ENCODE data around the gene YES1. TPM values are rescaled to one million over a fixed set of nuclear protein-coding genes. Genes with fewer than 3 reads are reported as not detected.
A peak's percentile ranks its signal among the peaks of the same experiment; 100 is the strongest.

YES1 gene
- total and polyA plus RNA-seq, 2 donors (not counting 3 experiments of a cell fraction or from before 2014, with no cell fraction given), result 16.5 to 92.3 TPM

GRCh38 chr18:767084-767882 lies 44.8 kb downstream of the YES1 start:
- H3K4me2 ChIP-seq (ENCODE audit: insufficient read depth, low read length), result no peak overlapping the region
- ChIA-PET CTCF (interaction anchor here (0.9 to 1.5 kb wide), 4 partner anchors 15 to 65 kb away, joined by 3 to 4 read pairs (median 4); no protein-coding TSS in a partner anchor), POLR2A (no interaction called here)
- BruUV-seq (replicated peaks), result no TSS peak
- DNase-seq (ENCODE audit: low read depth, low spot score), result no peak
- H3K9ac ChIP-seq (replicated peaks; ENCODE audit: extremely low read depth, insufficient read depth, low read length), result no peak overlapping the region
- no peaks in the 10 kb centered on the region for H3K27me3 ChIP-seq (ENCODE audit: control insufficient read depth in 2 of 2, insufficient read depth in 2 of 2, low read length in 2 of 2)
- H3K36me3 ChIP-seq (ENCODE audit: control insufficient read depth in 2 of 2, extremely low read depth in 1 of 2, insufficient read depth in 2 of 2, low read length in 2 of 2), result no peaks in the 10 kb centered on the region
- FAIRE-seq, result peak; percentile 71
- H3K9me3 ChIP-seq (replicated peaks; ENCODE audit: control insufficient read depth, insufficient read depth, low read length), result no peaks in the 10 kb centered on the region
- H2AFZ ChIP-seq (ENCODE audit: low read depth, low read length), result no peak overlapping the region
- peaks cover 23% of the 10 kb centered on the region for H3K4me1 ChIP-seq (ENCODE audit: control insufficient read depth, extremely low read depth, insufficient read depth, low read length)
- TF ChIP-seq EZH2 (IDR thresholded peaks at IDR 0.05; ENCODE audit: borderline replicate concordance, low read depth, low read length, severe bottlenecking), result no peak
- no peak for TF ChIP-seq MYC (IDR thresholded peaks at IDR 0.05; ENCODE audit: low read depth, low read length)
- no peak for TF ChIP-seq MAX (IDR thresholded peaks at IDR 0.05; ENCODE audit: insufficient read depth, insufficient read length)
- no peak for TF ChIP-seq GATA2 (IDR thresholded peaks at IDR 0.05; ENCODE audit: insufficient read depth, insufficient read length, low read depth, low read length)
- TF ChIP-seq POLR2A (IDR thresholded peaks at IDR 0.05; ENCODE audit: low read depth, low read length), result no peak
- TF ChIP-seq FOS (IDR thresholded peaks at IDR 0.05; ENCODE audit: borderline replicate concordance, insufficient read depth, low read length), result no peak
- TF ChIP-seq POLR2AphosphoS5 (IDR thresholded peaks at IDR 0.05; ENCODE audit: insufficient read depth, low read depth, low read length), result no peak
- no peak for TF ChIP-seq JUN (IDR thresholded peaks at IDR 0.05; ENCODE audit: borderline replicate concordance, insufficient read depth, insufficient read length, low read depth)
- no peak for TF ChIP-seq CTCF (IDR thresholded peaks at IDR 0.05; ENCODE audit: extremely low read depth in 1 of 2, insufficient read depth in 1 of 2, low read depth in 1 of 2, low read length in 2 of 2)
- dilution Hi-C loops (cut with MboI; ENCODE audit: extremely low pct_ligation_motif_present, low sequenced_read_pairs) (no loop called here), intact Hi-C loops (cut with micrococcal nuclease) (no loop called here)
- H3K79me2 ChIP-seq (ENCODE audit: control insufficient read depth, insufficient read depth, low read length), result peaks cover 93% of the 10 kb centered on the region
- H3K27ac ChIP-seq (ENCODE audit: insufficient read depth, low read depth, low read length), result no peak overlapping the region
- H3K9me1 ChIP-seq (replicated peaks; ENCODE audit: control insufficient read depth, extremely low read depth, insufficient read depth, low read length), result no peaks in the 10 kb centered on the region
- H4K20me1 ChIP-seq (replicated peaks; ENCODE audit: control insufficient read depth, extremely low read depth, insufficient read depth, low read length), result no peaks in the 10 kb centered on the region
- H3K4me3 ChIP-seq (replicated peaks in 1 of 3; ENCODE audit: insufficient read depth in 1 of 3, low read depth in 1 of 3, low read length in 3 of 3), result no peak overlapping the region

Measured in endothelial cell of umbilical vein (primary cell).